Smooth muscle cell (in vitro differentiated cells): ENCODE measurements around the gene ESRRB. TPM values are rescaled to one million over a fixed set of nuclear protein-coding genes. Genes with fewer than 3 reads are reported as not detected.

Experiments used
- DNase-seq: peaks from one replicate; lab custom pipeline; 2025; ENCODE audit not compliant: unreplicated experiment; lab: John Stamatoyannopoulos, UW
- H2AFZ ChIP-seq: fragments of 200-600 bp; sonication (generic); 2 replicates; pipeline ENCODE4 v1.6.0; 2016; ENCODE audit warnings: antibody characterized with exemption, low read depth, mild to moderate bottlenecking
- H3F3A ChIP-seq: fragments of 200-600 bp; sonication (generic); 2 replicates; pipeline ENCODE4 v1.6.0; 2017; ENCODE audit warnings: antibody characterized with exemption, low read depth
- H3K27ac ChIP-seq: fragments of 200-600 bp; sonication (generic); 2 replicates; pipeline ENCODE4 v1.5.1; 2016; ENCODE audit warnings: low read depth, mild to moderate bottlenecking
- H3K27me3 ChIP-seq: fragments of 200-600 bp; sonication (generic); 2 replicates; pipeline ENCODE4 v1.6.1; 2016; ENCODE audit warnings: low read depth, mild to moderate bottlenecking
- H3K36me3 ChIP-seq: fragments of 200-600 bp; sonication (generic); 2 replicates; pipeline ENCODE4 v1.5.1; 2016; ENCODE audit warnings: low read depth
- H3K4me1 ChIP-seq: fragments of 200-600 bp; sonication (generic); 2 replicates; pipeline ENCODE4 v1.5.1; 2016; ENCODE audit warnings: low read depth
- H3K4me2 ChIP-seq: fragments of 200-600 bp; sonication (generic); 2 replicates; pipeline ENCODE4 v1.6.0; 2016; ENCODE audit warnings: mild to moderate bottlenecking
- H3K4me3 ChIP-seq: fragments of 200-600 bp; sonication (generic); 2 replicates; pipeline ENCODE4 v1.5.1; 2016; ENCODE audit warnings: mild to moderate bottlenecking
- H3K79me2 ChIP-seq: fragments of 200-600 bp; sonication (generic); 2 replicates; pipeline ENCODE4 v1.6.0; 2016; ENCODE audit warnings: low read depth, mild to moderate bottlenecking
- H3K9ac ChIP-seq: fragments of 200-600 bp; sonication (generic); 2 replicates; pipeline ENCODE4 v1.6.0; 2016; ENCODE audit warnings: low read depth
- H3K9me3 ChIP-seq: fragments of 200-600 bp; sonication (generic); replicated peaks from 2 replicates; pipeline ENCODE4 v1.5.1; 2016; ENCODE audit warnings: low read depth
- H4K20me1 ChIP-seq: fragments of 200-600 bp; sonication (generic); 2 replicates; pipeline ENCODE4 v1.6.0; 2016; ENCODE audit warnings: low read depth
- CTCF ChIP-seq: fragments of 200-600 bp; sonication (generic); IDR thresholded peaks from 2 replicates; pipeline ENCODE4 v1.5.1; 2017; ENCODE audit warnings: borderline replicate concordance, mild to moderate bottlenecking, antibody characterized with exemption; ENCODE audit not compliant: insufficient read depth, poor library complexity, severe bottlenecking
- WGBS: methylation state at CpG from one replicate; pipeline ENCODE4 v1.1.7; 2016; ENCODE audit warnings: low lambda C conversion rate; 5-methylcytosine and 5-hydroxymethylcytosine counted together
- polyA plus RNA-seq: library from polyadenylated mRNA; unstranded; fragments of >200 nt; fragmentation: Nextera tagmentation; extraction: Ambion mirVana; gene quantifications from 2 replicates; pipeline ENCODE4 v1.2.1, GENCODE V29; 2016
- total RNA-seq: library from RNA; depleted of rRNA; stranded (reverse); fragments of >200 nt; gene quantifications from 2 replicates; pipeline ENCODE4 v1.2.3, GENCODE V29; 2014

ESRRB gene
- total and polyA plus RNA-seq, 2 experiments from 2014 or later, result 0.72 TPM; not detected in 1

- no peaks in the 10 kb centered on the region for H3K36me3 ChIP-seq
- no peaks in the 10 kb centered on the region for H3K79me2 ChIP-seq
- no peak overlapping the region for H3K4me2 ChIP-seq
- TF ChIP-seq CTCF, result no peak
- H3K27ac ChIP-seq, result no peak overlapping the region
- no peaks in the 10 kb centered on the region for H3F3A ChIP-seq
- 42% methylated on average over 5 of the region's 5 CpGs for WGBS
- no peak overlapping the region for H3K9ac ChIP-seq
- peaks cover 4% of the 10 kb centered on the region for H3K4me1 ChIP-seq
- no peak overlapping the region for H2AFZ ChIP-seq
- DNase-seq, result no peak
- no peaks in the 10 kb centered on the region for H4K20me1 ChIP-seq
- H3K9me3 ChIP-seq, result no peaks in the 10 kb centered on the region
- H3K27me3 ChIP-seq, result peaks cover 44% of the 10 kb centered on the region
- no peak overlapping the region for H3K4me3 ChIP-seq
Observed at GRCh38 chr14:76412501-76412900, 36.6 kb downstream of the ESRRB start.

- Histone ChIP-seq H3K9me3 (no peaks in the 10 kb centered on the region), H3F3A (no peaks in the 10 kb centered on the region)
- whole genome bisulfite sequencing, result 87% methylated on average over 10 of the region's 23 CpGs
Observed at GRCh38 chr14:76413106-76413961, 37.4 kb downstream of the ESRRB start.

GRCh38 chr14:76413962-76414600 is 38.1 kb downstream of the ESRRB start:
- peaks cover 44% of the 10 kb centered on the region for H3K27me3 ChIP-seq
- H3K4me2 ChIP-seq, result no peak overlapping the region
- H3K4me1 ChIP-seq, result peaks cover 4% of the 10 kb centered on the region
- H4K20me1 ChIP-seq, result no peaks in the 10 kb centered on the region
- no peaks in the 10 kb centered on the region for H3F3A ChIP-seq
- H3K79me2 ChIP-seq, result no peaks in the 10 kb centered on the region
- H2AFZ ChIP-seq, result no peak overlapping the region
- H3K9ac ChIP-seq, result no peak overlapping the region
- no peak overlapping the region for H3K27ac ChIP-seq
- TF ChIP-seq CTCF, result no peak
- H3K9me3 ChIP-seq, result no peaks in the 10 kb centered on the region
- no peak for DNase-seq
- 11% methylated on average over 22 of the region's 36 CpGs for WGBS
- no peaks in the 10 kb centered on the region for H3K36me3 ChIP-seq
- no peak overlapping the region for H3K4me3 ChIP-seq

More at GRCh38 chr14:76413106-76413961, 37.4 kb downstream of the ESRRB start:
- peaks cover 44% of the 10 kb centered on the region for H3K27me3 ChIP-seq
- no peaks in the 10 kb centered on the region for H3K79me2 ChIP-seq
- H4K20me1 ChIP-seq, result no peaks in the 10 kb centered on the region
- DNase-seq, result no peak
- peaks cover 4% of the 10 kb centered on the region for H3K4me1 ChIP-seq
- H3K4me2 ChIP-seq, result no peak overlapping the region
- no peaks in the 10 kb centered on the region for H3K36me3 ChIP-seq
- TF ChIP-seq CTCF, result no peak
- H3K4me3 ChIP-seq, result no peak overlapping the region
- no peak overlapping the region for H2AFZ ChIP-seq
- no peak overlapping the region for H3K27ac ChIP-seq
- H3K9ac ChIP-seq, result no peak overlapping the region
